HG03575 (cell line): Measurements from ENCODE around the gene WHRN.

Experiments
- ATAC-seq: cut with Tn5 transposase; IDR thresholded peaks from one replicate; pipeline ENCODE4 v1.9.1; 2021; ENCODE audit not compliant: unreplicated experiment, insufficient number of reproducible peaks, low FRiP score; ENCODE audit errors: extremely low read depth

WHRN gene

DNA sequence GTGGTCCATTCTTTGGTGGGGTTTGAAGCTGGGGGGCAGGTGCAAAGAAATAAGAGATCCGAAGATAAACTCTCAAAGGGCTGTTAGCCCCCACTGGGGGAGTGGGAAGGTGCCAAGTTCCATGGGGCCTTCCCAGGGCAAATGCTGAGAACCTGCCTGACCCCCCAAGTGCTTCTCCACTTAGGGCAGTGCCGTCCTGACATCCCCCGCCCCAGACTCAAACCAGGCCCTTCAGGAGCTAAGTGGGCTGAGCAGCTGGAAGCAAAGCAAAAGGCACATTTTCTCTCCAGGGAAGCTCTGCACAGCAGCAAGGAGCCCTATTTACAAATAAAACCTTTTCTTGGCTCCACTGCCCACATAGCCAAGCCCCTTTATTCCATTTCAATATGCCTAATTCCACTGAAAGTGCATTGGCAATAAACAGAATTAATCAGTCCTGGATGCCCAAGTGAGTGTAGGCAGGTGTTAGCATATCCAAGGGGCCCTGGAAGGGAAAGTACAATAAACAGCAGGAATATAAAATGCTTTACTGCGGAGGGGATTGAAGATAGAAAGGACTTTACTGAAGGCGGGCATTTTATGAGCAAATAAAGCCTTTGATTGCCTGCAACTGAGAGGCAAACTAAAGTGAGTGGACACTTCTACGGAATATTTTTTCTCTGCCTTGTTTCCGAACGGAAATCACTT, 44.6 kb downstream of the WHRN start:
- no peak for ATAC-seq

DNA sequence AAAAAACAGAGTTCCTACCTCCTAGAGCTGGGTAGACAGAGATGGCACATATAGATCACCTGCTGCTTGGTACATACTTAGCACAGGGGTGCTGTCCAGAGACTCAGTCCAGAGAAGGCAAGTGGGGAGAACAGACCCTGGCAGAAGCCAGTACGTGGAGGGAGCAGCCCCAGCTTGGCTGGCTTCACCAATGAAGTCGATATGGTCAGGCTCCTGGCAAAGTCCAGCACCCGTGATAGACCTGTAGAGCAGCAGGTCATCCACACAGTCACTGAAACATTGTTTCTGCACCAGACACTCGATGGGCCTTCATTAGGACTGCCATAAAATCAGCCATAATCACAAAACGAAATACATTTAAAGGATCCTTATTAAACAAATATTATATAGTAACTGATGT, 45.8 kb downstream of the WHRN start:
- ATAC-seq = no peak

DNA sequence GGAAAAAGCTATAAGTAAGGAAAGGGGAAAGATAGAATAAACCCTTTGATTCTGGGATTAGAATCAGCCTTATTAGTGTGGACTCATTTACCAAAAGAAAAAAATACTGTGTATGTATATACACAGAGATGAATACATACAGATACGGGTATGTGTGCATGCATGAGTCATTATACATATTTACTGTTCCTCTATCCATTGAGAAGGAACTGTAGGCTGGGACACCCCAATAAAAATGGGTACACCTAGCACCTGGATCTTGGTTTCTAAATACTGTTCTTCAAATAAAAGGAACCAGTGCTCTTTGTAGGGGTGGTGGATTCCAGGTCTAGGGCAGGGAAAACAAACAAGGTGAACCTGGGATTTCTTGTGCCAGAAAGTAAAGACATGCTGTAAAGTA, 48.3 kb downstream of the WHRN start:
- no peak for ATAC-seq

DNA sequence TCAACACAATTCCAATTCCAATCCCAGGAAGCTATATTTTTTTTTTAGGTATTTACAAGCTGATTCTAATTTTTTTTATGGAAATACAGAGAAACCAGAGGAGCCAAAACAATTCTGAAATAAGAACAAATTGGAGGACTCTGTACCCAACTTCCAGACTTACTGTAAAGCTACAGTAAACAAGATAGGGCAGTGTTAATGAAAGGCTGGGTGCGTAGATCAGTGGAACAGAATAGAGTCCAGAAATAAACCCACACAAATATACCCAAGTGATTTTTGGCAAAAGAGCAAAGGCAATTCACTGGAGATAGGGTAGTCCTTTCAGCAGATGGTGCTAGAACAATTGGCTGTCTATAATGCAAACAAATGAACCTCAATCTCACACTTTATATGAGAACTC, 50.6 kb downstream of the WHRN start:
- no peak for ATAC-seq

DNA sequence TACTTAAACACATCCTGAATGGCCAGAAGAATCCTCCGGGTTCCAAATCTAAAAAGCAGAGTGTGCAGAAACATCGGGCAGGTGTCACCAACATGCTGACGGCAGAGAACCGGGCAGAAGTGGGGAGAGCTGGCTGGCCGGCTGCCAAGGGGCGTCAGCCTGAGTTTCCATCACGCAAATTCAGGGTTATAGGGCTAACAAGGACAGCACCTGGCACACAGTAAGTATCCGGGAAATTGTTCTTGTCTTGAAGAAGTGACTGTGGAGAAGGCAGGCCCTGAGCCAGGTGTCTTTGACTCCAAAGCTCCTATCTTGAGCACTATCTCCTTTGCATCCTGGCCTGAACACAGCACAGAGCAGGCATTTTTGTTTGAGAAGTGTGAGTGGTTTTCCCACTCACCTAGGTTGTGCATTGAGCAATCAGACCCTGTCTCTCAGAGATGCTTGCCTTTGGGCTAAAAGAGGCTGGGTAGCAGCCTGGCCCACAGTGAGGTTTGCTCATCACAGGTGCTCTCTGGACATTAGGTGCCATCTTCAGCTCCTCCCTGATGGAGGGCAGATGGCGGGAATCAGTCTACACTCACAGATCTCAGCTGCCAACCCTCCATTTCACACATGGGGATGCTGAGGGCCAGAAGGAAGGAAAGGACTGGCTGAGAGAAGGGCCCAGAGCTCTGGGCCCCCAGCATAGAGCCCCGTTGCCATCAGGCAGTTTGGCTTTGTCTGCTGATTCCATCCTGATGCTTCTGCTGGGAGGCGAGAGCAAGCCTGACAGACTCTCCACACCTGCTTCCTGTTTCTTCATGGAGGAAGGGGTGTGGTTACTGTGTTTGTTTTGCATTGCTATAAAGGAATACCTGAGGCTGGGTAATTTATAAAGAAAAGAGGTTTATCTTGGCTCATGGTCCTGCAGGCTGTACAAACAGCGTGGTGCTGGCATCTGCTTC, 52.8 kb downstream of the WHRN start:
- ATAC-seq = no peak

DNA sequence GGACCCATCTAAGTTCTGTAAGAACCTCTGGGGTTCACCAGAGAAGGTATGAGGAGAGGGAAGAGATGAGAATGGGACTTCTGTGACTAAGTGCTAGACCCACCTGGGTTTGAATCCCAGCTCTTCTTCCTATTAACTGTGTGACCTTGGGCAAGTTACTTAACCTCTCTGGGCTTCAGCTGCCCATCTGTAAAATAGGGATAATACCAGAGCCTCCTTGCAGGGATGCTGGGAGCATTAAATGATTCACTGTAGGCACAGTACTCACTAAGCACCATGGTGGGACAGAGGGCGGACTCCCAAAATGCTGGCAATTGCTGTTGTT, 53.6 kb downstream of the WHRN start:
- no peak for ATAC-seq

DNA sequence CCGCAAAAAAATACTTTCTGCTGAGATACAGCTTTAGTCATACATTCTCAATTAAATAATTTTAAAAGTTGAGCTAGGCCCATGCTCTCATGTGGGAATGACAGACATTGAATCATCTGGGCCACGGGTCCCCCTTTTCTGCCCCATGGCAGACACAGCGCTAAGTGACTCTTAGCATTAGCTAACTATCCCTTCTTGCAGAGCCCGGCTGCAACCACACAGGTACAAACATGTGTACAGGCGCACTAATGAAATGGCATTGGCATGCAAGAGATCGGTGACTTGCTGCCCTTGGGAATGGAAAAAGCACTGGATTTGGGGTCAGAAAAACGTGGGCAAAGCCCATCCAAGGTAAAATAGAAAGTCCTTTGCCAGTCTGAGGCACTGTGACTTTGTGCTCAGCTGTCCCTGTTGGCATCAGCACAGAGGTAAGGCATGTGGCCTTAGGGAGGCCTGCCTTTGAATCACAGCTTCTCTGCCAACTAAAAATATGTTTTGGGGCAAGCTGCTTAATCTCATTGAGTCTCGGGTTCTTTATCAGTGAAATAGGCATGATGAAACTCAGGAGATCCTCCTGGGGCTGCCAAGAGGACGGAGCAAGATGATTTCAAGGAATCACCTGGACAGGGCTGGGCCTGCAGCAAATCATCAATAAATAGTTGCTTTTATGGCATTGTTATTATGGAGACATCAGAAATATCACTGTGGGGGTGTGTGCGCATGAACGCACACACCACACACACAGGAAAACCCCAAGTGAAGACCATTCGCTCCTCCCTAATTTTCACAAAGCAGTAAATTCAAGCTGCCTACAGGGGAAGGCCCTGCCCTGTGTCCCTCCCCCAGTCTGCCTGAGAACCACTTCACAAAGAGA, 54.2 kb downstream of the WHRN start:
- no peak for ATAC-seq

DNA sequence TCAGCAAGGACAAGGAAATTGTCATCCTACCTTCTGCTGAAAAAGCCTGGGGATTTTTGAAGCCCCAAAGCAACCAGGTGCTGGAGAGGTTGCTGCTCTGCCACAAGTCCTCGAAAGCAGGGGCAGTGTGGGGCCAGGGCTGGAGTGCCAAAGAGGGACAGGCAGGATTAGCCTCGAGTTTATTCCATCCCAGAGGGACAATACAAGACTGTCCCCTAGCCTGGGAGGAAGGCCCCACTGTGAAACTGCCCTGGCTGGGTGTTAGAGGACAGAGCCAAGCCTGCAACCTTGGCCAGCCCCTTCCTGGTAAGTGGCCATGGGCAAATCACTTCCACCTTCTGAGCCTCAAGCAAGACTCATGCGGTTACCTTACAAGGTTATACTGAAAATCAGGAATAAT, 55.1 kb downstream of the WHRN start:
- no peak for ATAC-seq

DNA sequence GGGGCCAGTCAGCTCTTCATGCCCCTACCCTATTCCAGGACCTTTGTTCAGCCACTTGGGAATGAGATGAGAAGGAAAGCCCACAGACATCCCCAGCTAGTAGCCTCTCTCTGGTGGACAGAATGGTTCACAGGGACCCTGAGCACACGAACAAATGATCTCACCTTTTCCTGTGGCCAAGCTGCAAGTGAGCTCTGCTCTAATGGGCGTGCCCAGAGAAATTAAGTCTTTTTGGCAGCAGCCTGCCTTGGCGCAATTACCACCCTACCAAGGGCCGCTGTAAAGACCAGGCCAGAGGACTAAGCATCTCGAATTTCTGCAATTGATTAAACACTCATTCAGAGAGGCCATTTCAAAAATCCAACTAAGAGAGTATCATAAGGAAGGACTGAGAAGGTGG, 56.0 kb downstream of the WHRN start:
- ATAC-seq = no peak

DNA sequence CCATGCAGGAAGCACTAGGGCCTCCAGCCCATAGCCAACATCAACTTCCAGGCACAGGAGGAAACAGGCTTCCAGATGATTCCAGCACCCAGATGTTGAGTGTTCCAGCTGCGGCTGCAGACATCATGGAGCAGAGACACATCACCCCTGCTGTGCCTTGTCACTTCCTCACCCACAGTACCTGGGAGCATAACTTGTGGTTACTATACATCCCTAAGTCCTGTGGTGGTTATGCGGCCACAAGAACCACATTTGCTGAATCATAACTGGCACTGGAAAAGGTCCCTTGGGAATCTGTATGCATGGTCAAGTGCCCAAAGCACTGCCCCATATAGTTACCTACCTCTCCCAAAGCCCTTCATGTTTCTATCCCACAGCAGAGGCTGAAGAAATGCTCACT, 56.6 kb downstream of the WHRN start:
- no peak for ATAC-seq

DNA sequence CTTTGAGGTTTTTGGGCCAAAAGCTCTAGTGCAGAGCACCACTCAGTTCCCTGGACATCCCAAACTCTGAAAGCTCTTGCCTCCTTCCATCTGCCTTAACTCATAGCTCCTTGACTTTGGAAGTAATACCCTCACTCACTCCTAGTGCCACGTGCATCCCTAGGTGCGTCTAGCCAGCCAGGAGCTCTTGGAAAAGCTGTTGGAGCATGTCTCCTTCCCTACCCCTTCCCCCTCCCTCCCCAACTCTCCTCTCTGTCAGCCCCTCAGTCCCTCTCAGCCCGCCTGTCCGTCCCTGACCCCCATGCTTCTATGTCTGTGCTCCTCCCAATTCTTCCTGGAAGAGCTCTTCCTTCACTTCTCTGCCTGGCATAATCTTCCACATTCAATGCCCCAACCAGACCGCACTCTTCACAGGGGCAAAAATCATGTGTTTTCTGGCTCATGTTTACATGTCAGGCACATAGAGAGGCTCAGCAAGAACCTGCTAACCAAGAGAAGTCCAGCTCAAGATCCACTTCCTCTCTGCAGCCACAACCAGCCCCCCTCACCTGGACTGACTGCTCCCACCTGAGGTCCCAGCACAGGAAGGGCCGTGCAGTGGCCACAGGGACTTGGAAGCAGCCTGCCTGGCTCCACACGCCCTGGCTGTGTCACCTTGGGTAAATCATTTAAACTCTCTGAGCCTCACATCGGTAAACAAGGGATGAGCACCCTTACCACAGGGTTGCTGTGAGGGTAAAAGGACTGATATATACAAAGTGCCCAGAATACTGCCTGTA, 58.4 kb downstream of the WHRN start:
- ATAC-seq = no peak

DNA sequence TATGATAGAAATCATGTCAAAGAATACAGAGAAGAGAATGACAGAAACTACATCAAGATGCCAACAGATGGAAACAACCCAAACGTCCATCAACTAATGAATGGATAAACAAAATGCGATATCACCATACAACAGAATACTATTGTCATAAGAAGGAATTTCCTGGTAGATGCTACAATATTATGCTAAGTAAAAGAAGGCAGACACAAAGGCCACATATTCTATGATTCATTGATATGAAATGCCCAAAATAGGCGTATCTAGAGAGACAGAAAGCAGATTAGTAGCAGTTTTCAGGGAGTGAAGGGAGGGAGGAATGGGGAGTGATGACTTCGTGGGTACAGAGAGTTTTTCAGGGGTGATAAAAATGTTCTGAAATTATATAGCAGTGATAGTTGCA, 59.2 kb downstream of the WHRN start:
- ATAC-seq = no peak

DNA sequence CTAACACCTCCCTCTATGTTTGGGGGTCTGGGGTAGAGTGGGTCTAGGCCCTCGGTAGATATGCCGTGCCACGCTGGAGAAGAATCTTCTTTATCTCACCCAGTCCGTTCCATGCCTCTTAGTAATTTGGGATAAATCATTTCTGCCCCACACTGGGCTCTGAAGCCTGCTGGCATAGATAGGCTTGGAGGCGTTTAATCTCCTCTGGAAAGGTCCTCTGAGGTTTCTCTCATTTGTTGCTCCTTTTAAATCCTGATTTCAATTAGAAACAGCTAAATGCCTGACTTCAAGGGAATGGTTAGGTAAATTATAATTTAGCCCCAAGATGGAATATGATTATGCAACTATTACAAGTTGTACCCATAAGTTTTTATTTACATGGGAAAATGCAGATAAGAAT, 59.7 kb downstream of the WHRN start:
- ATAC-seq = no peak

DNA sequence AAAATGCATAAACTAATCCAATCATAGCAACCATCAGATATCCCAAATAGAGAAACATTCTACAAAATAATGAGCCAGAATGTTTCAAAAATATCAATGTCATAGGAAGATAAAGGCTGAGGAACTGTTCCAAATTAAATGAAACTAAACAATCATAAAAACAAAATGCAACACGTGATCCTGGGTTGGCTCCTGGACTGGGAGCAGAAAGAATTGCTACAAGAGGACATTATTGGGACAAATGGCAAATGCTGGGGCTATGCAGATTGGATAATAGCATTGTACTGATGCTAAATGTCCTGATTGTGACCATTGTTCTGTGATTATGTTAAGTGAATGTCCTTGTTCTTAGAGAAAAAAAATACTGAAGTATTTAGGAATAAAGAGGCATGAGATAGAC, 63.3 kb downstream of the WHRN start:
- ATAC-seq = no peak

DNA sequence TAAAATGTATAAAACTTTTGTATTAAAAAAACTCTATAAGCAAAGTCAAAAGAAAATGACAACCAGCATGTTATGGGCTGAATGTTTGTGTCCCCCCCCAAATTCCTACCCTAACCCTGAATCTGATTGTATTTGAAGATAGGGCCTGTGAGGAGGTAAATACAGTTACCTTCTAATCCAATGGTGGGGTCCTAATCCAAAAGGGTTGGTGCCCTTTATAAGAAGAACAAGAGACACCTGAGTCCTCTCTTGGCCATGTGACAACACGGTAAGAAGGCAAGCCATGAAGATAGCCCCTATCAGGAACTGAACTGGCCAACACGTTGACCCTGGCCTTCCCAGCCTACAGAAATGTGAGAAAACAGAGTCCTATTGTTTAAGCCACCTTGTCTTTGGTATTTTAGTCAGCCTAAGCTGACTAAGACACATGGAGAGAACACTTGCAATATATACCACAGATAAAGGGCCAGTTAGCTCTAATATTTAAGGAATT, 67.8 kb downstream of the WHRN start:
- ATAC-seq = no peak

DNA sequence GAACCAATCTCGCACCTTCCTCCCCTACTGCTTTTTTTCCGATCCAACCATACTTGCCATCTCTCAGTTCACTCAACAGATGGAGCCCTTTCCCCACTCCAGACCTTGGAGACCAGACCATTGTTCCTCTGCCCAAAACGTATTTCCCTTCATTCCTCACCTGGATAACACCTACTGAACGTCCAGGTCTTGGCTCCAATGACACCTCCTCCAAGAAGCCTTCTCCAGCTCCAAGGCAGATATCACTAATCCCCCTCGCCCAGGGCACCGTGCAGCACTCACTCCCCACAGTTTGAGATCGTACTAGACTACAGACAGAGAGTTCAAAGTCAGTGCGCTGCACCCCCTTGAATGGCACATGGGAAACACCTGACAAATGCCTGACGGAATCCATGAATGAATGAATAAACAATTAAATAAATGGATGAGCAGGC, 70.4 kb downstream of the WHRN start:
- ATAC-seq = no peak

DNA sequence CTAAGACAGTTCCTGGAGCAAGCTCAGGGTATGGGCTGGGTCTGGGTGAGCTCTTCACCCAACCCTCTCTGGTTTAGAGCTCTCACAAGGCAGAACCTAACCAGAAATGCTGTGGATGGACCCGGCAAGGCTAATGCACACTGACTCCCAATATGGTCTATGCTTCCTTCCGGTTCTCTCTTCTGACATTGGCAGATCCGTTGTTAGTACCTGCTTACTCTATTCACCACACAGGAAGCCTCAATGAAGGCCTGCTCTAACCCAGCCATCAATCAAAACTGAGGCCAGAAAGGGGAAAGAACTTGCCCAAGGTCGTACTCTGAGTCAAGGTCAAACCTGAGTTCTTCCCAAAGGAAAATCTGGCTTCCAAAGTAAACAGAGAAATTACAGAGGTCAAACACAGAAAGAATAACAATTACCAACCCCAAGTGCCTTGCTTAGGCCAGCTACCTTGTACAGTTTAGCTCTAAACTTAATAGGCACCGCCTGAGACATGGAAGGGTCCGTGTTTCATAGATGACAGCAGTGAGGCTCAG, 71.5 kb downstream of the WHRN start:
- no peak for ATAC-seq

DNA sequence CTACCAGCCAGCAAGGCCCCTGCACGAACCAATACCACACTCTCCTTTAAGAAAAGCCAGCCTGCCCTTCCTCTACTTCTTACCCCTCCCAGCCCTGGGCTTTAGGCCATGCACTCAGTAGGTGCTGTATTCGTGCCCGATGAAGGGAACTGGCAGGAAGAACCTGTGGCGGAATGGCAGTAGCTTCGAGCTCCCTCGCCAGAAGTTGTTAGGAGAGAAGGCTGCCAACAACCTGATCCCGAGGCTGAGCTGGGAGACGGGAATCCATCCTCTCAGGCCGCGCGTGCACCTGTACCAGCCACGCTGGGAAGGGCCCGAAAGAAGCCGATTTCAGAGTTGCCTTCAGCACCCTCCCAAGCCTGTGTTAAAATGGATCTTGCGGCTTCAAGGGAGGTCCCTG, 72.2 kb downstream of the WHRN start:
- no peak for ATAC-seq
